ENCODE measurements around the gene FRMPD4. TPM values are rescaled to one million over a fixed set of nuclear protein-coding genes. Genes with fewer than 3 reads are reported as not detected.

Gene FRMPD4
- total and polyA plus RNA-seq, 10 of the 15 experiments (the other 5 are each of a cell fraction or from before 2014, with no cell fraction given) = not detected

DNA sequence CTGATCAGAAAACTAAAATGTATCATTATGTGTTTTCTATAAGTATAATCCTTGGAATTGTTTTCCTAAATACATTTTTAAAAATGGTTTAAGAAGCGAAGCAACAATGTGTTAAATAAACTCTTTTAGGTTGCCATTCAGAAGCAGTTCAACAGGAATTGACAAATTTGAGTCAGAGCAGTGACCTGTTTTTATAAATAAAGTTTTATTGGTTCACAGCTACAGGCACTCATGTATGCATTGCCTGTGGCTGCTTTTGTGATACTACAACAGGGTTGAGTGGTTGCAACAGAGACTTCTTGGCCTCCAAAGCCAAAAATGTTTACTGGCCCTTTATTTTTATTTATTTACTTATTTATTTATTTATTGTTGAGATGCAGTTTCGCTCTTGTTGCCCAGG is 99.5 kb downstream of the FRMPD4 start:
- no TSS peak for BruUV-seq (replicated peaks)
- SMC1A ChIA-PET (ENCODE audit: uncharacterized antibody, unreplicated experiment) = interaction anchor here (1.4 kb wide), 1 partner anchor 31 kb away, joined by 3 read pairs; no protein-coding TSS in a partner anchor

More for the DNA sequence above, 99.5 kb downstream of the FRMPD4 start:
- Histone ChIP-seq H3K27me3 (replicated peaks in 1 of 2; ENCODE audit: control insufficient read depth in 2 of 2, insufficient read depth in 2 of 2, low read length in 1 of 2) (no peaks in the 10 kb centered on the region), H3K9ac (ENCODE audit: control insufficient read depth, insufficient read depth, low read length) (no peak overlapping the region), H3K79me2 (ENCODE audit: control insufficient read depth, insufficient read depth, low read length) (no peaks in the 10 kb centered on the region), H3K9me3 (replicated peaks; ENCODE audit: control insufficient read depth, insufficient read depth, low read length) (no peaks in the 10 kb centered on the region), H3K27ac (ENCODE audit: control insufficient read depth, insufficient read depth) (no peak overlapping the region), H4K20me1 (ENCODE audit: control insufficient read depth, insufficient read depth) (no peaks in the 10 kb centered on the region), H3K36me3 (ENCODE audit: control insufficient read depth in 2 of 2, insufficient read depth in 2 of 2, low read length in 1 of 2) (no peaks in the 10 kb centered on the region), H3K4me2 (ENCODE audit: control insufficient read depth, insufficient read depth) (no peak overlapping the region), H3K4me3 (no peak overlapping the region), H3K4me1 (ENCODE audit: control insufficient read depth, insufficient read depth, low read length) (no peaks in the 10 kb centered on the region), H2AFZ (ENCODE audit: control insufficient read depth, low read depth, low read length) (no peak overlapping the region)
- POLR2A ChIA-PET = no interaction called here
- ATAC-seq (no peak), DNase-seq (ENCODE audit: low read depth, low spot score) (no peak), FAIRE-seq (no peak)
- CTCF ChIA-PET = no interaction called here
- intact Hi-C loops (cut with micrococcal nuclease; ENCODE audit: unreplicated experiment) (no loop called here), in situ Hi-C loops (cut with MboI) (no loop called here)
- TF ChIP-seq ZNF217 (IDR thresholded peaks at IDR 0.05) = no peak
- TF ChIP-seq, protein P1, sequence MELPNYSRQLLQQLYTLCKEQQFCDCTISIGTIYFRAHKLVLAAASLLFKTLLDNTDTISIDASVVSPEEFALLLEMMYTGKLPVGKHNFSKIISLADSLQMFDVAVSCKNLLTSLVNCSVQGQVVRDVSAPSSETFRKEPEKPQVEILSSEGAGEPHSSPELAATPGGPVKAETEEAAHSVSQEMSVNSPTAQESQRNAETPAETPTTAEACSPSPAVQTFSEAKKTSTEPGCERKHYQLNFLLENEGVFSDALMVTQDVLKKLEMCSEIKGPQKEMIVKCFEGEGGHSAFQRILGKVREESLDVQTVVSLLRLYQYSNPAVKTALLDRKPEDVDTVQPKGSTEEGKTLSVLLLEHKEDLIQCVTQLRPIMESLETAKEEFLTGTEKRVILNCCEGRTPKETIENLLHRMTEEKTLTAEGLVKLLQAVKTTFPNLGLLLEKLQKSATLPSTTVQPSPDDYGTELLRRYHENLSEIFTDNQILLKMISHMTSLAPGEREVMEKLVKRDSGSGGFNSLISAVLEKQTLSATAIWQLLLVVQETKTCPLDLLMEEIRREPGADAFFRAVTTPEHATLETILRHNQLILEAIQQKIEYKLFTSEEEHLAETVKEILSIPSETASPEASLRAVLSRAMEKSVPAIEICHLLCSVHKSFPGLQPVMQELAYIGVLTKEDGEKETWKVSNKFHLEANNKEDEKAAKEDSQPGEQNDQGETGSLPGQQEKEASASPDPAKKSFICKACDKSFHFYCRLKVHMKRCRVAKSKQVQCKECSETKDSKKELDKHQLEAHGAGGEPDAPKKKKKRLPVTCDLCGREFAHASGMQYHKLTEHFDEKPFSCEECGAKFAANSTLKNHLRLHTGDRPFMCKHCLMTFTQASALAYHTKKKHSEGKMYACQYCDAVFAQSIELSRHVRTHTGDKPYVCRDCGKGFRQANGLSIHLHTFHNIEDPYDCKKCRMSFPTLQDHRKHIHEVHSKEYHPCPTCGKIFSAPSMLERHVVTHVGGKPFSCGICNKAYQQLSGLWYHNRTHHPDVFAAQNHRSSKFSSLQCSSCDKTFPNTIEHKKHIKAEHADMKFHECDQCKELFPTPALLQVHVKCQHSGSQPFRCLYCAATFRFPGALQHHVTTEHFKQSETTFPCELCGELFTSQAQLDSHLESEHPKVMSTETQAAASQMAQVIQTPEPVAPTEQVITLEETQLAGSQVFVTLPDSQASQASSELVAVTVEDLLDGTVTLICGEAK (IDR thresholded peaks at IDR 0.05; ENCODE audit: borderline replicate concordance) = peak; percentile 55; the same call in 1 of the 2 replicates
- TF ChIP-seq, protein P2, sequence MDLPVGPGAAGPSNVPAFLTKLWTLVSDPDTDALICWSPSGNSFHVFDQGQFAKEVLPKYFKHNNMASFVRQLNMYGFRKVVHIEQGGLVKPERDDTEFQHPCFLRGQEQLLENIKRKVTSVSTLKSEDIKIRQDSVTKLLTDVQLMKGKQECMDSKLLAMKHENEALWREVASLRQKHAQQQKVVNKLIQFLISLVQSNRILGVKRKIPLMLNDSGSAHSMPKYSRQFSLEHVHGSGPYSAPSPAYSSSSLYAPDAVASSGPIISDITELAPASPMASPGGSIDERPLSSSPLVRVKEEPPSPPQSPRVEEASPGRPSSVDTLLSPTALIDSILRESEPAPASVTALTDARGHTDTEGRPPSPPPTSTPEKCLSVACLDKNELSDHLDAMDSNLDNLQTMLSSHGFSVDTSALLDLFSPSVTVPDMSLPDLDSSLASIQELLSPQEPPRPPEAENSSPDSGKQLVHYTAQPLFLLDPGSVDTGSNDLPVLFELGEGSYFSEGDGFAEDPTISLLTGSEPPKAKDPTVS (IDR thresholded peaks at IDR 0.05; ENCODE audit: low read depth, low read length) = no peak
- WGBS (ENCODE audit: insufficient coverage, insufficient replicate concordance, low lambda C conversion rate, missing lambda C conversion rate) = 0% methylated on average over 2 of the region's 2 CpGs
- RAD21 ChIA-PET (ENCODE audit: unreplicated experiment) = no interaction called here

Data from GM12878 (cell line).